ENCODE measurements around the gene HSD17B10. TPM values are rescaled to one million over a fixed set of nuclear protein-coding genes. Genes with fewer than 3 reads are reported as not detected.

The HSD17B10 gene
- total and polyA plus RNA-seq, 12 donors, result 43.9 to 212 (median 105) TPM

DNA sequence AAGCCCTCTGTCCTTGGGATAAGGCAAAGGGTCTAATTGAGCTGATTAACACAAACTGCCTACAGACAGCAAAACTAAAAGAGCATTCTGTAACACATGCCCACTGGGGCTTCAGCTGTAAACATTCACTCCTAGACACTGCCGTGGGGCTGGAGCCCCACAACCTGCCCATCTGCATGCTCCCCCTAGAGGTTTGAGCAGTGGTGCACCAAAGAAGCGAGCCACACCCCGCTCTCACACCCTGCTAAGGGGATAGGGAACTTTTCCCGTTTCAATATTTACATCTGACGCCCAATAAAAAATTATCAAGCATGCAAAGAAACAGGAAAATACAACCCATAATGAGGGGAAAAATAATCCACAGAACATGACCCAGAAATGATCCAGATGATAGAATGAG, 46.9 kb upstream of the HSD17B10 start:
- 20 to 22% methylated on average over 5 of the region's 5 CpGs for WGBS, 2 donors
- Histone ChIP-seq H3K27me3 (peaks cover 0 to 62% (median 0%) of the 10 kb centered on the region in 7 donors), H3K9me3 (peaks cover 0 to 6% (median 0%) of the 10 kb centered on the region in 11 donors), H3K27ac (no peak overlapping the region), H3K4me3 (no peak overlapping the region), H3K4me1 (no peaks in the 10 kb centered on the region), H3K36me3 (no peaks in the 10 kb centered on the region)
- ATAC-seq, result no peak
- TF ChIP-seq, protein P1, sequence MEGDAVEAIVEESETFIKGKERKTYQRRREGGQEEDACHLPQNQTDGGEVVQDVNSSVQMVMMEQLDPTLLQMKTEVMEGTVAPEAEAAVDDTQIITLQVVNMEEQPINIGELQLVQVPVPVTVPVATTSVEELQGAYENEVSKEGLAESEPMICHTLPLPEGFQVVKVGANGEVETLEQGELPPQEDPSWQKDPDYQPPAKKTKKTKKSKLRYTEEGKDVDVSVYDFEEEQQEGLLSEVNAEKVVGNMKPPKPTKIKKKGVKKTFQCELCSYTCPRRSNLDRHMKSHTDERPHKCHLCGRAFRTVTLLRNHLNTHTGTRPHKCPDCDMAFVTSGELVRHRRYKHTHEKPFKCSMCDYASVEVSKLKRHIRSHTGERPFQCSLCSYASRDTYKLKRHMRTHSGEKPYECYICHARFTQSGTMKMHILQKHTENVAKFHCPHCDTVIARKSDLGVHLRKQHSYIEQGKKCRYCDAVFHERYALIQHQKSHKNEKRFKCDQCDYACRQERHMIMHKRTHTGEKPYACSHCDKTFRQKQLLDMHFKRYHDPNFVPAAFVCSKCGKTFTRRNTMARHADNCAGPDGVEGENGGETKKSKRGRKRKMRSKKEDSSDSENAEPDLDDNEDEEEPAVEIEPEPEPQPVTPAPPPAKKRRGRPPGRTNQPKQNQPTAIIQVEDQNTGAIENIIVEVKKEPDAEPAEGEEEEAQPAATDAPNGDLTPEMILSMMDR (IDR thresholded peaks at IDR 0.05), result peak in 1 of 9 donors; percentile 29
- intact Hi-C loops (cut with DNase I), result loop anchor here in 1 of 10 donors (5.0 kb wide), 1 partner anchor 169 kb away; no protein-coding TSS in a partner anchor
- no peak for DNase-seq

DNA sequence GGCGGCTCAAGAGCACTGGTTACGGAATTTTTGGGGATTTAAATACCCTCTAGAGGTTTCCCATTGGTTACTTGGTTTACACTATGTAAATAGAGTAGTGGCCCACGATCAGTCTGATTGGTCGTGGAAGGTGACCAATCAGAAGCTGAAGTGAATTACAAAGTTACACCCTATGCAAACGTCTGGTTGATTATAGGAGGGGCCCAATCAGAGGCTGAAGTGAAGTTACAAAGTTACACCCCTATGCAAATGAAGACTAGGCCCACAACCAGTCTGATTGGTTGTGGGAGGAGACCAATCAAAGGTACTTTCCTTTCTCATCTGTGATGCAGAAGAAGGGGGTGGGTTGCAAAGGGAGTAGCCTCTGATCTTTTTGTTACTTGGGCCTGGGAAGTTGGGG, 45.1 kb upstream of the HSD17B10 start:
- Histone ChIP-seq H3K9me3 (peaks cover 0 to 6% (median 0%) of the 10 kb centered on the region in 11 donors), H3K4me1 (no peaks in the 10 kb centered on the region), H3K4me3 (no peak overlapping the region), H3K27ac (no peak overlapping the region), H3K27me3 (peaks cover 0 to 78% (median 0%) of the 10 kb centered on the region in 7 donors), H3K36me3 (no peaks in the 10 kb centered on the region)
- intact Hi-C loops (cut with DNase I), result loop anchor here in 1 of 10 donors (10.0 kb wide), 1 partner anchor 64 kb away; no protein-coding TSS in a partner anchor
- WGBS, 2 donors, result 78 to 79% methylated on average over 5 of the region's 5 CpGs
- TF ChIP-seq, protein P1 (IDR thresholded peaks at IDR 0.05), result no peak
- DNase-seq, result no peak
- ATAC-seq, result no peak

DNA sequence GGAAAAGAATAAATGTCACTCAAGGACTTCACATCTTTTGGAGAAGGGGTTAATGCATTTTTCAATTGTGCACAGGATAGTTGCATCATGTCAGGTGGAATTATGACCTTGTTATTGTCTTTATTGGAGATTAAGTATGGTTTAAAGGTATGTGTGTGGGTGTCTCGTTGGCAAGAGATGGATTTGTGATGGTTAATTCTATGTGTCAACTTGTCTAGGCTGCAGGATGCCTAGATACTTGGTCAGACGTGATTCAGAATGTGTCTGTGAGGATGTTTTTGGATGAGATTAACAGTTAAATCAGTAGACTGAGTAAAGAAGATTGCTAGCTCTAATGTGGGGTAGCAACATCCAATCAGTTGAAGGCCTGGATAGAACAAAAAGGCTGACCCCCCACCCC, 42.2 kb upstream of the HSD17B10 start:
- no peak for ATAC-seq
- Histone ChIP-seq H3K36me3 (no peaks in the 10 kb centered on the region), H3K4me1 (no peaks in the 10 kb centered on the region), H3K4me3 (no peak overlapping the region), H3K27me3 (peaks cover 0 to 83% (median 0%) of the 10 kb centered on the region in 7 donors), H3K27ac (no peak overlapping the region), H3K9me3 (no peaks in the 10 kb centered on the region)
- DNase-seq, result no peak
- 35 to 50% methylated on average over 2 of the region's 2 CpGs for WGBS, 2 donors
- intact Hi-C loops (cut with DNase I), result loop anchor here in 1 of 10 donors (10.0 kb wide), 1 partner anchor 62 kb away; no protein-coding TSS in a partner anchor
- TF ChIP-seq, protein P1 (IDR thresholded peaks at IDR 0.05), result no peak

DNA sequence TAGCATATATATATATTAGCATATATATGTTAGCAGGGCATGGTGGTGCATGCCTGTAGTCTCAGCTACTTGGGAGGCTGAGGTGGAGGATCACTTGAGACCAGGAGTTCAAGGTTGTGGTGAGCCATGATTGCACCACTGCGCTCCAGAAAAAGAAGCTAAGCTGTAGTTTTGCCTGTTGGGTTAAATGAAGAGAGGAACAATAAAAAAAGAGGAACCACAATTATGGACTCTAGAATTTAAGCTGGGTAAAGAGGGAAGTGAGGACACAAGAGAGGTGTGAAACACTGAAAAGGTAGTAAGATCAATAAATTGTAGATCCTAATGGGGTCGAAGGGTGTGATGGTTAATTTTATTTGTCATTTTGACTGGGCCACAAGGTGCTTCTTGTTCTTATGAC, 40.5 kb upstream of the HSD17B10 start:
- Histone ChIP-seq H3K4me3 (no peak overlapping the region), H3K27ac (no peak overlapping the region), H3K9me3 (no peaks in the 10 kb centered on the region), H3K36me3 (no peaks in the 10 kb centered on the region), H3K27me3 (peaks cover 0 to 79% (median 0%) of the 10 kb centered on the region in 7 donors), H3K4me1 (no peaks in the 10 kb centered on the region)
- TF ChIP-seq, protein P1 (IDR thresholded peaks at IDR 0.05), result no peak
- DNase-seq, result no peak
- ATAC-seq, result no peak
- intact Hi-C loops (cut with DNase I), result loop anchor here in 1 of 10 donors (10.0 kb wide), 1 partner anchor 60 kb away; no protein-coding TSS in a partner anchor
- WGBS, 2 donors, result 73 to 77% methylated on average over 2 of the region's 2 CpGs
